Rectal smooth muscle tissue (tissue), 1 donor: ENCODE data around the gene LHX4.

Experiments used
- H3K27ac ChIP-seq: one replicate; pipeline ENCODE4 v1.7.0; 2013; ENCODE audit warnings: low read depth, low read length, inconsistent platforms
- H3K27me3 ChIP-seq: one replicate; pipeline ENCODE4 v1.7.0; 2013; ENCODE audit warnings: low read length; ENCODE audit not compliant: control insufficient read depth, insufficient read depth
- H3K36me3 ChIP-seq: one replicate; pipeline ENCODE4 v1.7.0; 2013; ENCODE audit warnings: low read length; ENCODE audit not compliant: control insufficient read depth, insufficient read depth
- H3K4me1 ChIP-seq: one replicate; pipeline ENCODE4 v1.7.0; 2013; ENCODE audit warnings: low read length; ENCODE audit not compliant: control insufficient read depth, insufficient read depth
- H3K4me3 ChIP-seq: one replicate; pipeline ENCODE4 v1.7.0; 2013; ENCODE audit warnings: low read length
- H3K9ac ChIP-seq: one replicate; pipeline ENCODE4 v1.7.0; 2013; ENCODE audit warnings: low read length

The LHX4 gene

DNA sequence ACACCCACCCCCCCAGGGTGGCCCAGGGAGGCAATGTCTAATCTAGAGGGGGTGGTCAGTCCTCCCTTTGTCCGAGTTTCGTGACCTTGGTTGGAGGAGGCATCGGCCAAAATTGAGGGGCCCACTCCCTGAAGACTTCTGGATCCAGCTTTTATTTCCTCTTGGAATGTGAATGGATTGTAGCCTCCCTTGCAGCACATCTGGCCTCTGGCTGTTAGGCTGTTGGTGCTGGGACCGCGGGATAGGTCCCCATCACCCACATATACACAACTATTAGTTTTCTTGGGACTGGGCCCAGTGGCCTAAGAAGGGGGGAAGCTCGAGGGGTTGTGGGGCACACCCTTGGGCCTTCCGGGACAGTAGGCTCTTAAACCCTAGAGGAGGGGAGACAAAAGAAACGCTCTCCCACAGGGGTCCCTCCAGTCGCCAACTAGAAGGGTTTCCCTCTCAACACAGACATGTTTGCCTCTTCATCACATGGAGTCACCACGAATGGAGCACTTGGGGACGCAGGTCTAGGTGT is 2.5 kb downstream of the LHX4 start:
- Histone ChIP-seq H3K27ac (no peak overlapping the region), H3K4me1 (peaks cover 4% of the 10 kb centered on the region), H3K27me3 (peaks cover 81% of the 10 kb centered on the region), H3K36me3 (no peaks in the 10 kb centered on the region), H3K9ac (no peak overlapping the region), H3K4me3 (no peak overlapping the region)

DNA sequence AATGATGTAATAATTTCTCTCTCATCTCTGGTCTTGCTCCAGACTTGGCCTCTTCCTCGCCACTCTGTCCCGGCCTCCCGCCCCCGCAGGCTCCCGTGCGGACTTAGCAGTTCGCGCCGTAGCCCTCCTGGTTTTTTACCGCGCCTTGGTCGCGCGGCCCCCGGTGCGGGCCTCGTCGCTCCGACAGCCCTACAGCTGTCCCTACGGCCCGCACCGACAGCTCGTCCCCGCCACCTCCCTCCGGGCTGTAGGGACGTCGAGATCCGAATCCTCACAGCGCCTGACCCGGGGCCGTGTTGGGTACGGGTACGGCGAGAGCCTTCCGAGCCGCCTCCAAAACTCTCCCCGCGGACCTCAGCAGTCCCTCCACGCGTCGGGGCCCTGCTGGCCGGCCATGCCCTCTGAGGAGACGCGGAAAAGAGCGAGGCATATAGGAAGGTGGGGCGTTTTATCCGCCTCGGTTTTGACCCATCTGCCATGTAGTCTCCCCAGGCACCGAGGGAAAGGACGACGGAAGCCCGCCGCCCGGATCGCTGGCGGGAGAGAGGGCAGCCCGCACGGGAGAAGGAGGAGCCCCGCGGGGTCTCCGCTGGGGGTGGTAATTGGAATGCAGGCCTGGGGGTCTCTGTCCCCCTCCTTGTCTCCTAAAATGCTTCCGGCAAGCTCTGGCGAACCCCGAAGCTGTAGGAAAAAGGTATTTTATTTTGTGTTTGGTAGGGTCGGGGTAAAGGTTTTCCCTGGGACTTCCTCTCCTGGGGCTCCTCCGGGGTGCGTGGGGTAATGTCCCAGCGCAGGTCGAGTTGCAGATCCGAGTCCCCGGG is 3.3 kb downstream of the LHX4 start:
- H3K36me3 ChIP-seq = no peaks in the 10 kb centered on the region
- peaks cover 4% of the 10 kb centered on the region for H3K4me1 ChIP-seq
- H3K27me3 ChIP-seq = peaks cover 78% of the 10 kb centered on the region
- H3K4me3 ChIP-seq = no peak overlapping the region
- no peak overlapping the region for H3K9ac ChIP-seq
- H3K27ac ChIP-seq = no peak overlapping the region

DNA sequence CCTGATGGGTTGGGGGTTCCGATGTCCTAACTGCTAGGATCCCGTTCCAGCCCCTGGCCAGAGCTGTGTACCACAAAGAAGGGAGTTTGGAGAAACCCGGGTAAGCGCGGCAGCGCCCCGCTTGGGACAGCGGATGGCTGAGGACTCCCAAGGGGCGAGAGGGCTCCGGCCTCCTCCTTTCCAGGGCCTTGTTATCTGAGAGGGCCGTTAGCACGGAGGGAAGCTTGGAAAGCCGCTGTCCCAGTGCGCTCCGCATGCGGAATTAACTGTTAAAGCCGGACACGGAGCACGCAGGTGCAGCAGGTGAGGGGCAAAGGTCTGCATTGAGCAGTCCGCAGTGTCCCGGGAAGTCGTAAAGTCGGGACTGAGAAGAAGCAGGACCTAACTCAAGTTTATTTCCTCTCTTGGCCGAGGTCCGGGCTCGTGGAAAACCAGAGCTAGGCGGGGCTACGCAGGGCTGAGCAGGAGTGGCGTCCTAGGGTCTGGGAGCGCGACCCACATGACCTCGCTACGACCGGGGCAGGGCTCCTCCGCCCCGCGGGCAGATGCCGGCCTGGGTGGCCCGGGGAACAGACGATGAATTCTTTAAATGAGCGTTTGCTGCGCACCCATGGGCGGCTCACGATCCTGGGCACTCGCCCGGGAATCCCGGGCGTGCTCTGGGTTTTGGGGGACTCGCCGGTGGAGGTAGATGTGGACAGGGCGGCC is 4.5 kb downstream of the LHX4 start:
- Histone ChIP-seq H3K27ac (no peak overlapping the region), H3K27me3 (peaks cover 70% of the 10 kb centered on the region), H3K4me3 (peak overlapping the region; percentile 32), H3K9ac (no peak overlapping the region), H3K36me3 (no peaks in the 10 kb centered on the region), H3K4me1 (peaks cover 4% of the 10 kb centered on the region)

DNA sequence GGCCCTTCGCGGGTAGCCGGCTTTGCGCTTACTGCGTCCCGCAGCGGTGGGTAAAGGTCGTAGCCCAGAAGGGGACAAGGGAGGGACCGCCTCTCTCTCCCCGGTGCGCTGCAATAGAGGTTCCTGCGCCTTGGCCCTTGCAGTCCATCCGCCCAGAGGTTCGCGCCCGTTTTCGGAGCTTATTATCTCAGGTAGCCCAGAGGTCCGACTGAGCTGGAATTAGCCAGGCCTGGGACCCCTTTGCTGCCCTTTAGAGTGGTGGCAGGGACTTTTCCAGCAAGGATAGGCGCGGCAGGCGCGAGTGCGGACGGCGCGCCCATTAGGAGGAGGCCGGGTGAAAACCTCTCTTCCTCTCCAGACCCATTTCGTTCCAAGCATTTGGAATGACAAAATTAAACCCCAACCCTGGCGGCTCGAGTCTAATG is 5.0 kb downstream of the LHX4 start:
- Histone ChIP-seq H3K27me3 (peaks cover 72% of the 10 kb centered on the region), H3K27ac (no peak overlapping the region), H3K36me3 (no peaks in the 10 kb centered on the region), H3K4me3 (peak overlapping the region; percentile 5), H3K9ac (no peak overlapping the region), H3K4me1 (peaks cover 4% of the 10 kb centered on the region)

DNA sequence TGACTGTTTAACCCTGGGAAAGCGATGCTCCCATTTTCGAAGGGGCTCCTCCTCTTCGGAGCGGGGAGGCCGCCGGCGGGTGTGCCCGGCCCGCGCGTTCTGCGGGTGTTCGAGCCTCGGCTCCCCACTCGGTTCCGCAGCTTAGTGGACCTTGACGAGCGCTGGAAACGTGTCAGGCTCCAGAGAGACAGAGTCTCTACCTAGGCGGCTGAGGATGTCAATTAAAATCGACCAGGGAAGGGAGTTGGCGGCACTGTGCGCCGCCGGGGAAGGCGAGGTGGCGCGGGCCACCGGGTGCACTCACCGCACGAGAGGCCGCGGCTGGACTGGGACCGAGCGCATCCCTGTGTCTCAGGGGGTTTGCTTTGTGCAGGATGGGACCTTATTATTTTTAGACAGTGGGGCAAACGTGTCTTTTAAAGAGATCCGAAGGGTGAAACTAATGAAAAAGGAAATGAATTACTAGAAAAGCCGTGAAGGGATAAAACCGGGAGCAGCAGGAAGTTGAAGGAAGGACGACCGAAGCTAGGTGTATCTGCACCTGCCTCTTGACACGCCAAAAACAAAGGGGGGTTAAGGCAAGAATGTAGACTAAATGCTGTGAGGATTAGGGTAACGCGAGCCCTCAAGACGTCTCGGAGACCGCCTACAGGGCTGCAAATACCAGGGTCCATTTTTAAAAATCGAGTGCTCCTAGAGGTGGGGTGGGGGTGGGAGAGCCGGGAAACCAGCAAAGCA is 5.6 kb downstream of the LHX4 start:
- Histone ChIP-seq H3K36me3 (no peaks in the 10 kb centered on the region), H3K4me1 (peaks cover 4% of the 10 kb centered on the region), H3K4me3 (no peak overlapping the region), H3K27ac (no peak overlapping the region), H3K9ac (no peak overlapping the region), H3K27me3 (peaks cover 67% of the 10 kb centered on the region)

DNA sequence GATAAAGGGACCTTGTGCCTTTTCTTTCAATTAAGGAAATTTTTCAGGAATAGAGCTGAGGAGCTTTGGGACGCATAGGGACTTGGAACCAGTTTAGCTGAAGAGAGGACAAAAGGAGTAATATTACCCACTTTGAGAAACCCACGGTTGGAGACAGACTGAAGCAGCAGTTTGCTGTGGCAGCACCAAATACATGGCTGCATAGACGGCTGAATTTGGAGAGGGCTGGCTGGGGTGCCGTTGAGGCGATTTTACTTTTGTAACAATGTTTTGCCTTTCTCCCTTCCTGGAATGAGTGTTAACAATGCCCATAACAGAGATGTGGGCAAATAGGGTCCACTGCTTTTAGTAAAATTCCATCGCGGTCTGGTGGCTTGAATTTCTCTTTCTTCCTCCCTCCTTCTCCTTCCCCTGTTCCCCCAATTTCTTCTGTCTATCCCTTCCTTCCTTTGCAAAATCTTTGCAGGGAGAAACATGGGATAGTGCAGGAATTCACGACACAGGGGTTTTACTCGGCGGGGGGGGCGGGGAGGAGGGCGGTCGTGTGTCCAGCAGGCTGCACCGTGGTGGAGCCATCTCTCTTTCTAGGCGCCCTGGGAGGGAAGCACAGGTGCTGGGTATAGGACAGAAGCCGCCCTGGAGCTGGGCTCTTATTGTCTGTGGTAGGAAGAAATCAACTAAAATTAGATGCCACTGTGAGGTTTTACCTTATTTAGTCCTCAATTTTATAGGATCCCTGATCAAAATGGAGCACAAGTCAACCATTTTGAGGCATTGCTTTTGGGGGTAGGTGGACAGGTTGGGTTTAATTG is 6.8 kb downstream of the LHX4 start:
- H3K27ac ChIP-seq = no peak overlapping the region
- peaks cover 58% of the 10 kb centered on the region for H3K27me3 ChIP-seq
- peaks cover 4% of the 10 kb centered on the region for H3K4me1 ChIP-seq
- H3K36me3 ChIP-seq = no peaks in the 10 kb centered on the region
- no peak overlapping the region for H3K9ac ChIP-seq
- H3K4me3 ChIP-seq = no peak overlapping the region

DNA sequence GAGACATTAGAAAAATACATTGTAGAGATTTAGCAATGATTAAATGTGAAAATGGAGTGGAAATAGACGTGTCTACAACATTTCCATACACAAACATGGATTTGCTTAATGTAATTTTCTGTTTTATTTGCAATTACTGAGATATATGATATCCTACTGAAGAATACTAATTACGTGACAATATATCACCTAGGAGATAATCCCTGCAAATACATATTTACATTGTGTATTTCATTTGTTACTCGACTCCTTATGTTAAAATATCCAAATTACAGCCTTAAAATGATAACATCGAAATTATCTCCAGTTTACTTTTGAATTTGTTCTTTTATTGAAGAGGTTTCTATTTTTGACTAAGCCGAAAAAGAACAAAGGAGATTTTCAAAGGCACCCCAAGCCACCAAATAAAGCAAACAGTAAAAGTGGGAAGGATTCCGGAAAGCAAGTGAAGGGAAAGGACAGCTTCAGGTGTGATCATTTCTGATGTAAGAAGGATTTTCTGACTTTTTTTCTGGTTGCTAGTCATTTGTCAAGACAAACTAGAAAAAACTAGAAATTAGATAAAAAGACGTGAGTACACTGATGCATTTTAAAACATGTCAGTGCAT is 7.9 kb downstream of the LHX4 start:
- no peak overlapping the region for H3K4me3 ChIP-seq
- no peak overlapping the region for H3K27ac ChIP-seq
- peaks cover 4% of the 10 kb centered on the region for H3K4me1 ChIP-seq
- peaks cover 47% of the 10 kb centered on the region for H3K27me3 ChIP-seq
- no peak overlapping the region for H3K9ac ChIP-seq
- no peaks in the 10 kb centered on the region for H3K36me3 ChIP-seq

DNA sequence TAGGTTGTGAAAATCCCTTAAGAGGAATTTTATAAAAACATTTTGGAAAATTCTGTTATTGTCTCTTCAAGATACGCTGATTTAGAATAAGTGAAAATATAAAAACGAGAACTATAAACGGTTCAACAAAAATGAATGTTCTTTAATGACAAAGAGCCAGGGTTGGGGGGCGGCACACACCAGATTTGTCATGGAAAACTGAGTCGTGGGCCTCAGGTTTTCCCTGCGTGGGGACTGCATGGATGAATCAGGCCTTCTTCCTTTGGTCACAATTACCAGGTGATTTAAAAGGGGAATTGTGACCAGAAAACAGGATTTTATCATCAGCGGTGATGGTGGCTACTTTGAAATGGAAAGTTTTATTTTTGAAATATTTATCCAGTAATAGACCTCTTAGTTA is 8.6 kb downstream of the LHX4 start:
- Histone ChIP-seq H3K4me1 (peaks cover 4% of the 10 kb centered on the region), H3K27me3 (peaks cover 42% of the 10 kb centered on the region), H3K36me3 (no peaks in the 10 kb centered on the region), H3K9ac (no peak overlapping the region), H3K27ac (no peak overlapping the region), H3K4me3 (no peak overlapping the region)

DNA sequence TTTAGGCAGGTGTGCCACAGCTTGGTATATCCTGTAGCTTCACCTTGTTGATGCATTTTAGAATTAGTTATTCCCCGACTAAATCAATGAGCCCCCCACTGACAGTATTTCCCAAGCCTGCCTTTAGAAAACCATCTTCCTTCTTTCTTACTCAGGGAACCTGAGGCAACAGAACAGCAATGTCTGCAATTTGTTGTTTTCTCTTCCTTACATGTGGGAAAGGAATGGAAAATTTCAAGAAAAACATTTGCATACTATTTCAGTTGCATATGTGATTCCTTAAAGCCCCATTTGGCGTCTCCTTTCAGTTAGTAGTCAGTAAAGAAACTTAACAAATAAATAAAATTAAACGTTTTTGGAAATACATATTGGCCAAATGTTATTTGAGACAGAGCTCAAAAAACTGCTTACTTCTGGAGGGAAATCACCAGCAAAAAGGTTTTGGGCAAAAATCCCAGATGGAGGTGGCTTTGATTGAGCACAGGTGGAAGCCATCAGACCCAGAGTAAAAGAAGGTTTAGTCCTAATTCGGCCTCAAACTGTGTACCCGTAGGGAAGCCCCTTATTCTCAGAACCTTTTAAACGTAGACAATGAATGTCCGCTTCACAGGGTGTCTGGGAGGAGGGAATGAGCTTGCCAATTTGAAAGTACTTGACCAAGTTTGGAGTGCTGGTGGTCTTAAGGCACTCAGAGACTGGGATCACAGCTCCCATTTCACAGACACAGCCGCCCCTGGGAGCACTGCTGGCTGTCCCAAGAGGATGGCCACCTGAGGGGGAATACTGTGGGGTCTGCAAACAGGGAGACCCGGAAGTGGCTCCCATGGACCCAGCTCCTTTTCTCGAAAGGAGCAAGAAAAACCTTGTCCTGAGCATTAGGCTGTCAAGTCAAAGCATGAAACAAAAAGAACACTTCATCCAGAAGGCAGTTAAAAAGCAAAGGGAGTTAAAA is 9.4 kb downstream of the LHX4 start:
- H3K27ac ChIP-seq = no peak overlapping the region
- no peaks in the 10 kb centered on the region for H3K36me3 ChIP-seq
- H3K4me1 ChIP-seq = peaks cover 2% of the 10 kb centered on the region
- no peak overlapping the region for H3K9ac ChIP-seq
- H3K27me3 ChIP-seq = peaks cover 37% of the 10 kb centered on the region
- H3K4me3 ChIP-seq = no peak overlapping the region

DNA sequence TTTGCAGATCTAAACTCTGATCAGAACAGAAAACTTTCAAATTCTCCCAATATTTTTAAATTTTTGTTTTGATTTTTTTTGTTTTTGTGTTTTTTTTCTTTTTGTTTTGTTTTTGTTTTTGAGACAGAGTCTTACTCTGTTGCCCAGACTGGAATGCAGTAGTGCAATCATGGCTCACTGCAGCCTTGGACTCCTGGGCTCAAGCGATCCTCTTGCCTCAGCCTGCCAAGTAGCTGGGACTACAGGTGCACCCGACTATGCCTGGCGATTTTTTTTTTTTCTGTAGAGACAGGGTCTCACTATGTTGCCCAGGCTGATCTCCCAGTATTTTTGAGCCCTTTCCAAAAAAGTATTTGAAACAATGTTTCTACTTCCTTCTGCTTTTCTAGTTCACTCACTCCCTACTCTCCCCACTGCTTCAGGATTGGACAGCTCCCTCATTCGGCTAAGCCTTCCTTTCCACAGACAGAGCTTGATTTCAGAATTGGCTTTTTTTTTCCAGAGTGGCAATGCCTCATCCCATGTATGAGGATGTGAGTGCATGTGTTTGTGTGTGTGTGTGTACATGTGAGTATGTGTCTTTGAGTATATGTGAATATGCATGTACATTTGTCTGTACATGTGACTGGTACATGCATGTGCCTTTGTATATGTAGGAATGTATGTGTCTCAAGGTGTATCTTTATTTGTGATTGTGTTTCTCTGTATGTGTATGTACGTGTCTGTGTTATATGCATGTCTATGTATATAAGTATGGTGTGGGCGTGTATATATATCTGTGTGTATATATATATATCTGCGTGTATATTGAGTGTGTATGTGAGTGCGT is 11.9 kb downstream of the LHX4 start:
- no peaks in the 10 kb centered on the region for H3K4me1 ChIP-seq
- no peak overlapping the region for H3K4me3 ChIP-seq
- peaks cover 14% of the 10 kb centered on the region for H3K27me3 ChIP-seq
- no peak overlapping the region for H3K27ac ChIP-seq
- no peaks in the 10 kb centered on the region for H3K36me3 ChIP-seq
- H3K9ac ChIP-seq = no peak overlapping the region
